CD4-positive, CD25-positive, alpha-beta regulatory T cell (primary cell): ENCODE data around the gene MTR. TPM values are rescaled to one million over a fixed set of nuclear protein-coding genes. Genes with fewer than 3 reads are reported as not detected.
A peak's percentile ranks its signal among the peaks of the same experiment; 100 is the strongest.

ENCODE experiments used
- ATAC-seq, 2 donors: fragments of 150-1000 bp; cut with Tn5 transposase; one replicate each; pipeline ENCODE4 v1.10.0; 2021; ENCODE audit warnings: low read depth in 2 of 2, moderate number of reproducible peaks in 2 of 2, moderate library complexity in 1 of 2
- DNase-seq, 3 donors: peaks; one replicate each; pipeline versions ENCODE4 v3.0.0 to v3.0.0-alpha.2; 2012 to 2022; ENCODE audit warnings: mixed read lengths in 1 of 3
- H3K27ac ChIP-seq: one replicate; pipeline ENCODE4 v1.7.0; 2013; ENCODE audit warnings: mild to moderate bottlenecking, low read length; ENCODE audit not compliant: insufficient read depth, poor library complexity, severe bottlenecking
- H3K27me3 ChIP-seq: one replicate; pipeline ENCODE4 v1.7.0; 2013; ENCODE audit warnings: low read length; ENCODE audit not compliant: control insufficient read depth, insufficient read depth
- H3K36me3 ChIP-seq: one replicate; pipeline ENCODE4 v1.7.0; 2013; ENCODE audit warnings: mild to moderate bottlenecking, low read length, moderate library complexity; ENCODE audit not compliant: control insufficient read depth, insufficient read depth
- H3K4me1 ChIP-seq: 2 replicates; pipeline ENCODE4 v1.7.0; 2013; ENCODE audit warnings: mild to moderate bottlenecking, low read length; ENCODE audit not compliant: insufficient read depth, control insufficient read depth, poor library complexity, severe bottlenecking
- H3K4me3 ChIP-seq: one replicate; pipeline ENCODE4 v1.7.0; 2013; ENCODE audit warnings: low read depth, mild to moderate bottlenecking, low read length, moderate library complexity
- H3K9me3 ChIP-seq, 2 experiments: 1 replicate in 1 of 2; 2 replicates in 1 of 2; pipeline ENCODE4 v1.7.0; 2013; ENCODE audit warnings: low read length in 2 of 2, mild to moderate bottlenecking in 1 of 2, moderate library complexity in 1 of 2; ENCODE audit not compliant: control insufficient read depth in 2 of 2
- H3K27ac Mint-ChIP-seq, 3 donors: one replicate each; pipeline ENCODE4 v1.8.0; 2020 to 2022; ENCODE audit warnings: mild to moderate bottlenecking in 3 of 3, mixed read lengths in 3 of 3, moderate library complexity in 2 of 3
- H3K27me3 Mint-ChIP-seq: one replicate; pipeline ENCODE4 v1.8.0; 2022; ENCODE audit warnings: mild to moderate bottlenecking, mixed read lengths
- H3K36me3 Mint-ChIP-seq: one replicate; pipeline ENCODE4 v1.8.0; 2020; ENCODE audit warnings: mixed read lengths
- H3K4me1 Mint-ChIP-seq, 4 donors: one replicate each; pipeline ENCODE4 v1.8.0; 2020 to 2022; ENCODE audit warnings: mixed read lengths in 4 of 4, mild to moderate bottlenecking in 1 of 4
- H3K4me3 Mint-ChIP-seq, 4 donors: one replicate each; pipeline ENCODE4 v1.8.0; 2020 to 2022; ENCODE audit warnings: mild to moderate bottlenecking in 4 of 4, mixed read lengths in 4 of 4, moderate library complexity in 3 of 4
- H3K9me3 Mint-ChIP-seq, 7 donors: one replicate each; pipeline ENCODE4 v1.8.0; 2020 to 2022; ENCODE audit warnings: mixed read lengths in 7 of 7, mild to moderate bottlenecking in 3 of 7, moderate library complexity in 2 of 7
- polyA plus RNA-seq, 4 donors: library from polyadenylated mRNA; unstranded; fragments of 300-500 nt; fragmentation: Illumina TruSeq; gene quantifications; one replicate each; pipeline ENCODE4 v1.2.3, GENCODE V29; 2021
- total RNA-seq: library from RNA; stranded (reverse); gene quantifications from one replicate; pipeline ENCODE4 v1.2.3, GENCODE V29; 2022

Gene MTR
- total and polyA plus RNA-seq, 5 donors from 2014 or later, result 12.6 to 44.5 (median 14.8) TPM

DNA sequence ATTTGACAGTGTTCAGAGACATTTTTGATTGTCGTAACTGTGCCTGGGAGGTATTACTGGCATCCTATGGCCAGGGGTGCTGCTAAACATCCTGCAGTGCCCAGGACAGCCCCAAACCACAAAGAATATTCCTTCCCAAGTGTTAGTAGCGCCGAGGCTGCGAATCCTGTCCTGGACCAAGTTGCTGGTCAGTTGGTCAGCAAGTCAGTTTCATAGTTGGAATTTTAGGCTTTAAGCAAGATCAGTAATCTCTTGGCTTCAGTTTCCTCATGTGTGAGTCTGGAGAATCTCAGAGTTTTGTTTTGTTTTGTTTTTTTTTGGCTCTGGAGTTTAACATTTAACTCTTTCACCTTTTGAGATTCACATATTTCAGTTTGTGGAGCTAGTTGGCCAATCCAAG is 65.0 kb downstream of the MTR start:
- peaks cover 0 to 12% (median 8%) of the 10 kb centered on the region in 4 donors for H3K4me1 Mint-ChIP-seq
- no peak overlapping the region for H3K4me3 Mint-ChIP-seq

DNA sequence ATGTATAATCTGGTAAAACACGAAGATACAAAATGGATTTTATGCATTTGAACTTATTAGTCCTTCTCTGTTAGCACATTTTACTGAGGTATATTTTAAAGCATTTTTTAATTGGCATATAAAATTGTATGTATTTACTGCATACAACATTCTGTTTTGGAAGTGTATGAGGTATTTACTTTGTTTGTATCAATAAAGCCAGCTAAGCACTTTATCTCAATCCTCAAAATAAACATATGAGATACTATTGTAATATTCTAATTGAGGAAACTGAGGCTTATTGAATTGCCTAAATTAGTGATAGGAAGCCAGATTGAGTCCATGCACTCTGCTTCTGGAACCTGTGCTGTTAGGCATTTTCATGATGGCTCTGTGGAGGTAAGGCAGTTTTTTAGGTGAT is 65.6 kb downstream of the MTR start:
- peaks cover 77% of the 10 kb centered on the region for H3K36me3 ChIP-seq
- Mint-ChIP-seq H3K4me1 (peaks cover 0 to 16% (median 10%) of the 10 kb centered on the region in 4 donors), H3K4me3 (no peak overlapping the region), H3K27ac (no peak overlapping the region), H3K9me3 (no peaks in the 10 kb centered on the region), H3K27me3 (no peaks in the 10 kb centered on the region), H3K36me3 (peaks cover 85% of the 10 kb centered on the region)
- DNase-seq (no peak), ATAC-seq (no peak)
- no peaks in the 10 kb centered on the region for H3K4me1 ChIP-seq
- H3K27ac ChIP-seq, result no peak overlapping the region
- no peaks in the 10 kb centered on the region for H3K27me3 ChIP-seq
- no peaks in the 10 kb centered on the region for H3K9me3 ChIP-seq
- H3K4me3 ChIP-seq, result no peak overlapping the region

More for the DNA sequence above, 65.0 kb downstream of the MTR start:
- no peak overlapping the region for H3K27ac ChIP-seq
- DNase-seq (no peak), ATAC-seq (no peak)
- peaks cover 83% of the 10 kb centered on the region for H3K36me3 ChIP-seq
- peak overlapping the region in 1 of 3 donors; percentile 36 for H3K27ac Mint-ChIP-seq
- H3K27me3 ChIP-seq, result no peaks in the 10 kb centered on the region
- H3K27me3 Mint-ChIP-seq, result no peaks in the 10 kb centered on the region
- no peaks in the 10 kb centered on the region for H3K9me3 ChIP-seq
- no peaks in the 10 kb centered on the region for H3K9me3 Mint-ChIP-seq
- no peaks in the 10 kb centered on the region for H3K4me1 ChIP-seq
- H3K4me3 ChIP-seq, result no peak overlapping the region
- peaks cover 81% of the 10 kb centered on the region for H3K36me3 Mint-ChIP-seq

DNA sequence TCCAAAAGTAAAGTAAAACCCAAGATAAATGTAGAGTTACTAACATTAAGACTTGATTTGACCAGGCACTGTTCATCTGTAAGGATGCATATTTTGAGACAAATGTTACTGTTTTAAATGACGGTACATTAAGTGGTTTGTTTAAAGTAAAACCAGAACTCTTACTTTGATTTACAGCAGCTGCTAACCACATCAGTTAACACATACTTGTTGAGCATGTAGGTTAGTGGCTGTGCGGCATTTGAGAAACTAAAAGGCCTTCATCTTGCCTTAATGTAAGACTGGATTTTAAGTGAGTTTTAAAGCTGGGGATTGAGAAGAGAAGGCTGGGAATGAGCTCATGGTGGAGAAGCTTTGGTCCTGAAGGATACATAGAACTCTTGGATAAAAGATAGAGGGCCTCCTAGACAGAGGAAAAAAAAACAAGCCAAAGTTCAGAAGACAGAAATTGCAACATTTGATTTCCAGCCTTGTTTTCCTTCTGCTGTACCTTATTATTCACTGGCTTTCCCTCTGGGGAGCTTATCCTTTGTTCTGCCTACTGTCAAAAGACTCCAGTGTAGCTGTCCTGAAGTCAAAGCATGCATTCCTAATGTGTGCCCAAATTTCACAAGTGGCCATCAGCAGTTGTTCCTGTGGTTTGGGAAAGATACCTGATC is 66.6 kb downstream of the MTR start:
- Mint-ChIP-seq H3K36me3 (peaks cover 83% of the 10 kb centered on the region), H3K4me1 (peaks cover 0 to 19% (median 10%) of the 10 kb centered on the region in 4 donors), H3K27ac (peak overlapping the region; percentile 6 to 30 (median 13)), H3K4me3 (no peak overlapping the region), H3K9me3 (no peaks in the 10 kb centered on the region), H3K27me3 (no peaks in the 10 kb centered on the region)
- Histone ChIP-seq H3K36me3 (peaks cover 74% of the 10 kb centered on the region), H3K4me3 (no peak overlapping the region), H3K4me1 (no peaks in the 10 kb centered on the region), H3K27ac (no peak overlapping the region), H3K27me3 (no peaks in the 10 kb centered on the region), H3K9me3 (no peaks in the 10 kb centered on the region)
- no peak for ATAC-seq
- peak in 1 of 3 donors; percentile 8 for DNase-seq

DNA sequence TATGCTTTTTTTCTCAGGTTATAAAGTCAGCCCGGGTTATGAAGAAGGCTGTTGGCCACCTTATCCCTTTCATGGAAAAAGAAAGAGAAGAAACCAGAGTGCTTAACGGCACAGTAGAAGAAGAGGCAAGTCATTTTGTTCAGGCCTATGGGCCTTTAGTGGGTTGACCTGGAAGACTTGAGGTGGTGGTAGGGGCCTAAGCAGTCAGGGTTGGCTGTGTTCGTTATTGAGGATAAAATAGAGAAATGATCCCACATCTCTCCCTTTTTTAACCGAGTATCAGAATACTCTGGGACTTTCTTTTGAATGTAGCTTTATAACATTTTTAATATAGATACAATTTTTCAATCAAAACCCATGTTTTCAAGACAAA is 67.1 kb downstream of the MTR start:
- H3K9me3 Mint-ChIP-seq, result no peaks in the 10 kb centered on the region
- Histone ChIP-seq H3K27me3 (no peaks in the 10 kb centered on the region), H3K4me3 (no peak overlapping the region), H3K4me1 (no peaks in the 10 kb centered on the region), H3K27ac (no peak overlapping the region), H3K36me3 (peaks cover 74% of the 10 kb centered on the region), H3K9me3 (no peaks in the 10 kb centered on the region)
- peak overlapping the region in 2 of 3 donors; percentile 30 to 52 for H3K27ac Mint-ChIP-seq
- DNase-seq, result no peak
- no peak overlapping the region for H3K4me3 Mint-ChIP-seq
- no peak for ATAC-seq
- no peaks in the 10 kb centered on the region for H3K27me3 Mint-ChIP-seq
- peaks cover 86% of the 10 kb centered on the region for H3K36me3 Mint-ChIP-seq
- H3K4me1 Mint-ChIP-seq, result peaks cover 0 to 19% (median 10%) of the 10 kb centered on the region in 4 donors

DNA sequence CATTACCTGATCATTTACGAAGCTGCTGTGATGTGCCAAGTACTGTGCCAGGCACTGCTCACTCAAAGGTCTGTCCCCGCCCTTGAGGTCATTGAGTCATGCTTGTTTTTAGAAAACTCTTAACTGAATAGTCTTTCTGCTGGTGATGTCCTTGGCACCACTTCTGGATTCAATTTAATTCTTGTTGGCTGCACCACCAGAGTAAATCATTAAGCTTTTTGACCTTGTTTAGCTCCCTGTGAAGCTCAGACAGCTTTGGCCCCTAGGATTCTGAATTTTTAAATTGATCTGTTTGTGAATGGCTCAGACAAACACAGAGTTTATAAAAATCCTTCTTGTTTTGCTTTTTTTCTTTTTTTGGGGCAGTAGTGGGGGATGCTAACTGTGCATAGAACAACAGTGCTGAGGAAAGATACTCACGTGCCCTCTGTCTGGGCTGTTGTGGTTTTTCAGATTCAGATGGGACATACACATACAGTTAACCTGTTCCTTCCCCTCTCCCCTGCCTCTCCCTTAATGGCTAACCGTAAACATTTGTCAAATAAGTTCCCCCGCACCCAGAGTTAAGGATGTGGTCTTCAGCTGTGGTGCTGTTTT is 67.6 kb downstream of the MTR start:
- no peak for DNase-seq
- Mint-ChIP-seq H3K4me1 (peaks cover 0 to 19% (median 9%) of the 10 kb centered on the region in 4 donors), H3K27me3 (no peaks in the 10 kb centered on the region), H3K27ac (peak overlapping the region in 2 of 3 donors; percentile 30 to 52), H3K9me3 (no peaks in the 10 kb centered on the region), H3K4me3 (no peak overlapping the region), H3K36me3 (peaks cover 86% of the 10 kb centered on the region)
- Histone ChIP-seq H3K4me1 (no peaks in the 10 kb centered on the region), H3K27ac (no peak overlapping the region), H3K9me3 (no peaks in the 10 kb centered on the region), H3K36me3 (peaks cover 70% of the 10 kb centered on the region), H3K27me3 (no peaks in the 10 kb centered on the region), H3K4me3 (no peak overlapping the region)
- ATAC-seq, result no peak

DNA sequence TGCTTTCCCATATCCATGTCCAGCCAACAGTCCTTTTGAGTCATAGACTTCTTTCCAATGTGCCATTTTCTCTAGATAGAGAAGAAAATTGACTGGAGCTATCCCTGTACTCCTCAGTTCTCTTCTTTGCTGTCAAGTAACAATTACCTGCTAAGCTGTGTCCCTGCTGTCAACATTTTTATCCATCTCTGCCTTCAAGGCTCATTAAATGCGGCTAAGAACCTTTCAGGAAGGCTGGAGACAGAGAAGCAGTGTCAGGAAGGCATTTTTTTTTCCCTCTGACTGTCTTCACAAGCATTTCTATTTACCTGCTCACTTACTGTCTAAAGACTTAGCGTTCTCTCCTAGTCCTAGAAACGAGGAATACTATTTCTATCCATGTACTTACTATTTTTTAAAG is 69.1 kb downstream of the MTR start:
- peaks cover 62% of the 10 kb centered on the region for H3K36me3 ChIP-seq
- peaks cover 0 to 19% (median 9%) of the 10 kb centered on the region in 4 donors for H3K4me1 Mint-ChIP-seq
- no peak overlapping the region for H3K4me3 Mint-ChIP-seq
- no peaks in the 10 kb centered on the region for H3K27me3 ChIP-seq
- no peak for DNase-seq
- peak overlapping the region in 1 of 3 donors; percentile 37 for H3K27ac Mint-ChIP-seq
- no peaks in the 10 kb centered on the region for H3K27me3 Mint-ChIP-seq
- no peaks in the 10 kb centered on the region for H3K9me3 Mint-ChIP-seq
- H3K4me3 ChIP-seq, result no peak overlapping the region
- peaks cover 75% of the 10 kb centered on the region for H3K36me3 Mint-ChIP-seq
- ATAC-seq, result no peak
- H3K9me3 ChIP-seq, result no peaks in the 10 kb centered on the region
- H3K27ac ChIP-seq, result no peak overlapping the region
- H3K4me1 ChIP-seq, result no peaks in the 10 kb centered on the region

DNA sequence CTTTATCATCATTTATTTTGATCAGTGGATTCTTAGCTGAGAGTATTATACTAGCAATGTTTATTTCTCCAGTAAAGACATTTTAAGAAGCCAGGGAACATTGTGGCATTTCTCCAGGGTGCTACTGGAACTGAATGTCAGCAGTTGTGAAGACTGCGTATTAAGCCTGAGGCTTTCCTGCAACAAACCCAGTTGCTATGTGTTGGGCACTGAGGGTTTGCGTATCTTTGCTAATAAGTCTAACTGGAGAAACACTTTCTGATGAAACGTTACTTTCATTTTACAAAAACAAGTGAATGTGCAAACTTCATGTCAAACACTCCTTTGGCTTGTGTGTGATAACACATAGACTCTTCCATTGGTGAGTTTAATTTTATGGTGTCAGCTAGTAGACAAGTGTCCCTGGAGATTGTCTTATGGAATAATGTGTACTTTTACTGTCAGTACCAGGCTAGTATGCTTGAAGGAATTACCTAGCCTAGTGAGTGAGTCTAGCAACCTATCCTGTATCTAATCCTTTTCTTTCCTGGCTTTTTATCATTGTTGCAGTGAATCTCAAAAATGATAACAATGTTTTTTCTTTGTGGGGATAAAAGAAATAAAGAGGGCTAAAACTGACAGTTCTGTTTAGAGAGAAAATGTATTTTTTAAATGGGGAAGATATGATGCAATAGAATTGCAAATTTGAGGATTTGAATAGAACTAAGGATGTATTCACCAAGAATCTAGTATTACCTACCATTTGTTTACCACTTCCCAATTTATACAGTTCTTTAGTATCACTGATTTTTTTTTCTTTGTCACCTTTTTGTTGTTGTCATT is 70.1 kb downstream of the MTR start:
- no peaks in the 10 kb centered on the region for H3K4me1 ChIP-seq
- no peak overlapping the region for H3K4me3 Mint-ChIP-seq
- H3K27me3 Mint-ChIP-seq, result no peaks in the 10 kb centered on the region
- H3K4me1 Mint-ChIP-seq, result peaks cover 0 to 19% (median 9%) of the 10 kb centered on the region in 4 donors
- peaks cover 53% of the 10 kb centered on the region for H3K36me3 ChIP-seq
- no peak for DNase-seq
- no peaks in the 10 kb centered on the region for H3K27me3 ChIP-seq
- no peak overlapping the region for H3K4me3 ChIP-seq
- H3K9me3 ChIP-seq, result no peaks in the 10 kb centered on the region
- ATAC-seq, result no peak
- no peaks in the 10 kb centered on the region for H3K9me3 Mint-ChIP-seq
- peak overlapping the region in 1 of 3 donors; percentile 26 for H3K27ac Mint-ChIP-seq
- H3K27ac ChIP-seq, result no peak overlapping the region
- H3K36me3 Mint-ChIP-seq, result peaks cover 68% of the 10 kb centered on the region
